HCT116 (cell line): ENCODE results near the gene EXOSC9. TPM values are rescaled to one million over a fixed set of nuclear protein-coding genes. Genes with fewer than 3 reads are reported as not detected.

Experiments used
- ATAC-seq: fragments of 200-7000 bp; cut with Tn5 transposase; 2 replicates; pipeline ENCODE4 v1.9.1; 2020; ENCODE audit warnings: mild to moderate bottlenecking, moderate library complexity
- BruUV-seq: library from RNA; stranded (reverse); fragments of 400-500 nt; replicated peaks from 2 replicates; lab custom pipeline; 2021; lab: Mats Ljungman, UMichigan
- CTCF ChIA-PET: fragments of 300-600 bp; sonication (Branson Sonifier 250); formaldehyde crosslinking; loops from one replicate; lab custom pipeline; 2021; ENCODE audit warnings: antibody characterized with exemption; lab: Charles Lee
- POLR2A ChIA-PET: fragments of 300-600, 350-600 bp; sonication (Branson Sonifier 250); formaldehyde crosslinking; loops from one replicate; lab custom pipeline; 2021; ENCODE audit warnings: antibody characterized with exemption; lab: Charles Lee
- RAD21 ChIA-PET, 2 experiments: fragments of 300-600 bp; sonication (Branson Sonifier 250); formaldehyde crosslinking; loops; one replicate each; lab custom pipeline; 2023; ENCODE audit warnings: low total read pairs in 2 of 2; ENCODE audit not compliant: uncharacterized antibody in 2 of 2, unreplicated experiment in 2 of 2, low non-redundant PET in 1 of 2; lab: Charles Lee
- DNase-seq: peaks from one replicate; pipeline ENCODE4 v3.0.0-alpha.2; 2010; ENCODE audit warnings: low read depth, low spot score
- H2AFZ ChIP-seq: fragments of 200-600 bp; shearing (Covaris generic), sonication (generic); 2 replicates; pipeline ENCODE4 v1.6.1; 2017; ENCODE audit warnings: low read depth, mixed run types, mixed read lengths, antibody characterized with exemption, low read length; ENCODE audit not compliant: poor library complexity, severe bottlenecking
- H3K27ac ChIP-seq: 2 replicates; pipeline ENCODE4 v1.5.1; 2012; ENCODE audit warnings: low read depth, low read length
- H3K27me3 ChIP-seq: fragments of 200-600 bp; sonication (generic); 2 replicates; pipeline ENCODE4 v1.6.1; 2016; ENCODE audit warnings: mixed run types, low read length, mixed read lengths; ENCODE audit not compliant: insufficient read depth
- H3K36me3 ChIP-seq, 2 experiments: fragments of 200-500 bp in 1 of 2; fragments of 200-600 bp in 1 of 2; sonication (Bioruptor generic) in 1 of 2; sonication (generic) in 1 of 2; 2 replicates each; pipeline versions ENCODE4 v1.5.1 to v1.6.1; 2014 to 2016; ENCODE audit warnings: low read length in 2 of 2, inconsistent platforms in 1 of 2, mixed read lengths in 1 of 2, mixed run types in 1 of 2; ENCODE audit not compliant: insufficient read depth in 2 of 2, control insufficient read depth in 1 of 2
- H3K4me1 ChIP-seq, 2 experiments: fragments of 200-600 bp in 1 of 2; sonication (generic) in 1 of 2; 2 replicates each; pipeline versions ENCODE4 v1.5.1 to v1.6.1; 2012 to 2017; ENCODE audit warnings: low read length in 2 of 2, inconsistent platforms in 1 of 2, mild to moderate bottlenecking in 1 of 2, mixed read lengths in 1 of 2, mixed run types in 1 of 2, moderate library complexity in 1 of 2; ENCODE audit not compliant: insufficient read depth in 2 of 2, control insufficient read depth in 1 of 2
- H3K4me2 ChIP-seq: fragments of 200-600 bp; sonication (generic); 2 replicates; pipeline ENCODE4 v1.6.1; 2017; ENCODE audit warnings: mixed run types, low read length, mixed read lengths
- H3K4me3 ChIP-seq, 2 experiments: fragments of 200-600 bp in 1 of 2; sonication (generic) in 1 of 2; replicated peaks in 1 of 2; 2 replicates each; pipeline ENCODE4 v1.5.1; 2011 to 2016; ENCODE audit warnings: low read length in 2 of 2, control low read depth in 1 of 2, low read depth in 1 of 2, mild to moderate bottlenecking in 1 of 2, mixed read lengths in 1 of 2, mixed run types in 1 of 2
- H3K79me2 ChIP-seq: fragments of 200-600 bp; sonication (generic); 2 replicates; pipeline ENCODE4 v1.6.1; 2017; ENCODE audit warnings: mild to moderate bottlenecking, mixed run types, low read length, moderate library complexity, mixed read lengths; ENCODE audit not compliant: insufficient read depth
- H3K9ac ChIP-seq: fragments of 200-600 bp; sonication (generic); 2 replicates; pipeline ENCODE4 v1.6.1; 2016; ENCODE audit warnings: low read length, mixed read lengths
- H3K9me2 ChIP-seq: fragments of 200-600 bp; sonication (generic), shearing (Covaris generic); 2 replicates; pipeline ENCODE4 v1.6.1; 2017; ENCODE audit warnings: mixed run types, mild to moderate bottlenecking, moderate library complexity; ENCODE audit not compliant: insufficient read depth
- H3K9me3 ChIP-seq, 2 experiments: fragments of 200-500 bp in 1 of 2; fragments of 200-600 bp in 1 of 2; sonication (Bioruptor generic) in 1 of 2; sonication (generic) in 1 of 2; 2 replicates each; pipeline ENCODE4 v1.6.1; 2014 to 2017; ENCODE audit warnings: low read length in 2 of 2, mixed read lengths in 2 of 2, inconsistent platforms in 1 of 2, low read depth in 1 of 2, mild to moderate bottlenecking in 1 of 2, mixed run types in 1 of 2, moderate library complexity in 1 of 2; ENCODE audit not compliant: control insufficient read depth in 1 of 2, insufficient read depth in 1 of 2
- H4K20me1 ChIP-seq: fragments of 200-600 bp; sonication (generic), shearing (Covaris generic); 2 replicates; pipeline ENCODE4 v1.6.1; 2017; ENCODE audit warnings: mixed run types, mild to moderate bottlenecking, moderate library complexity; ENCODE audit not compliant: insufficient read depth
- CBX3 ChIP-seq: IDR thresholded peaks from 2 replicates; pipeline ENCODE4 v1.6.1; 2012; ENCODE audit warnings: low read depth
- EZH2 ChIP-seq: fragments of 200-600 bp; sonication (generic); IDR thresholded peaks from 2 replicates; pipeline ENCODE4 v1.6.1; 2017; ENCODE audit warnings: antibody characterized with exemption, mixed run types
- POLR2A ChIP-seq: IDR thresholded peaks from 2 replicates; pipeline ENCODE4 v1.7.0; 2011; ENCODE audit warnings: borderline replicate concordance; ENCODE audit not compliant: insufficient read depth, insufficient read length; ENCODE audit errors: extremely low read depth
- RAD21 ChIP-seq: IDR thresholded peaks from 2 replicates; pipeline ENCODE4 v1.6.1; 2012; ENCODE audit warnings: low read depth, mild to moderate bottlenecking
- REST ChIP-seq: IDR thresholded peaks from 2 replicates; pipeline ENCODE4 v1.6.1; 2012; ENCODE audit warnings: low read depth
- SRF ChIP-seq: IDR thresholded peaks from 2 replicates; pipeline ENCODE4 v1.6.1; 2012; ENCODE audit warnings: low read depth
- ZNF274 ChIP-seq: fragments of 200-500 bp; sonication (Bioruptor generic); IDR thresholded peaks from 2 replicates; pipeline ENCODE4 v1.6.1; 2014; ENCODE audit warnings: mild to moderate bottlenecking, low read depth, low read length, inconsistent platforms
- intact Hi-C: fragments of 100-400 bp; cut with micrococcal nuclease; formaldehyde crosslinking; loops from 2 replicates; pipeline ENCODE4 v1.10.0; 2022
- total RNA-seq: library from RNA; stranded (reverse); gene quantifications from one replicate; pipeline ENCODE4 v1.2.1, GENCODE V29; 2021; ENCODE audit not compliant: unreplicated experiment
- TF ChIP-seq, protein P1 (sequence below): IDR thresholded peaks from 2 replicates; pipeline ENCODE4 v1.6.1; 2011; ENCODE audit warnings: mild to moderate bottlenecking, low read length, moderate library complexity; ENCODE audit not compliant: insufficient replicate concordance; ENCODE audit errors: extremely low read depth

EXOSC9 gene
- total RNA-seq, 1 experiment from 2014 or later = 58.6 TPM

GRCh38 chr4:121791481-121791880, 9.6 kb upstream of the EXOSC9 start (continued):
- TF ChIP-seq REST = no peak
- TF ChIP-seq, all 23 proteins: peak for 0

DNA sequence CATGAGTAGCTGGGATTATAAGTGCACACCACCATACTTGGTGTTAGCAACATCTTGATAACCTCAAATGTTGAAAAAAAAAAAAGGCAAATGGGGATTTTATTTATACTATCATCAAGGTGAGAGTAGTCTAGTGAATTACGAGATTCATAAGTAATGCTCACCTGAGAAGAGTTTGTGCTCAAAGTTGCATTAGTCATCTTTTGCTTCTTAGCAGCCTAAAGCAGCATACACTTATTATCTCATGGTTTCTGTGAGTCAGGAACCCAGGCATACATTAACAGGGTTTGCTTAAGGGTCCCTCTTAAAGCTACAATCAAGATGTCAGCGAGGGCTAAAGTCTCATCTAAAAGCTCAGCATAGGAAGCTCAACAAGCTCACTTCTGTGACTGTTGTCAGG, 8.2 kb upstream of the EXOSC9 start:
- no peak for TF ChIP-seq RAD21
- TF ChIP-seq, protein P1, sequence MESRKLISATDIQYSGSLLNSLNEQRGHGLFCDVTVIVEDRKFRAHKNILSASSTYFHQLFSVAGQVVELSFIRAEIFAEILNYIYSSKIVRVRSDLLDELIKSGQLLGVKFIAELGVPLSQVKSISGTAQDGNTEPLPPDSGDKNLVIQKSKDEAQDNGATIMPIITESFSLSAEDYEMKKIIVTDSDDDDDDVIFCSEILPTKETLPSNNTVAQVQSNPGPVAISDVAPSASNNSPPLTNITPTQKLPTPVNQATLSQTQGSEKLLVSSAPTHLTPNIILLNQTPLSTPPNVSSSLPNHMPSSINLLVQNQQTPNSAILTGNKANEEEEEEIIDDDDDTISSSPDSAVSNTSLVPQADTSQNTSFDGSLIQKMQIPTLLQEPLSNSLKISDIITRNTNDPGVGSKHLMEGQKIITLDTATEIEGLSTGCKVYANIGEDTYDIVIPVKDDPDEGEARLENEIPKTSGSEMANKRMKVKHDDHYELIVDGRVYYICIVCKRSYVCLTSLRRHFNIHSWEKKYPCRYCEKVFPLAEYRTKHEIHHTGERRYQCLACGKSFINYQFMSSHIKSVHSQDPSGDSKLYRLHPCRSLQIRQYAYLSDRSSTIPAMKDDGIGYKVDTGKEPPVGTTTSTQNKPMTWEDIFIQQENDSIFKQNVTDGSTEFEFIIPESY = no peak
- no peak for TF ChIP-seq EZH2
- no peak for TF ChIP-seq ZNF274
- no peak for TF ChIP-seq SRF
- TF ChIP-seq CBX3 = no peak
- TF ChIP-seq POLR2A = no peak
- Histone ChIP-seq H3K9me2 (no peaks in the 10 kb centered on the region), H3K4me1 (no peaks in the 10 kb centered on the region), H3K79me2 (no peaks in the 10 kb centered on the region), H3K4me2 (no peak overlapping the region), H3K36me3 (no peaks in the 10 kb centered on the region), H4K20me1 (no peaks in the 10 kb centered on the region), H3K27me3 (no peaks in the 10 kb centered on the region), H3K4me3 (no peak overlapping the region), H3K9ac (no peak overlapping the region), H3K9me3 (no peaks in the 10 kb centered on the region), H2AFZ (no peak overlapping the region), H3K27ac (no peak overlapping the region)
- no TSS peak for BruUV-seq
- ChIA-PET POLR2A (no interaction called here), CTCF (no interaction called here), RAD21 (no interaction called here)
- DNase-seq = no peak
- intact Hi-C loops = no loop called here
- ATAC-seq = no peak
